Rectal smooth muscle tissue (tissue), 1 donor: ENCODE measurements around the gene ARHGAP26.
"Not testable (repeated sequence)": the region's sequence is repeated elsewhere in the genome, so short reads cannot be mapped to it uniquely, and the experiment has no call there.

ENCODE experiments used
- H3K27ac ChIP-seq: one replicate; pipeline ENCODE4 v1.7.0; 2013; ENCODE audit warnings: low read depth, low read length, inconsistent platforms
- H3K27me3 ChIP-seq: one replicate; pipeline ENCODE4 v1.7.0; 2013; ENCODE audit warnings: low read length; ENCODE audit not compliant: control insufficient read depth, insufficient read depth
- H3K36me3 ChIP-seq: one replicate; pipeline ENCODE4 v1.7.0; 2013; ENCODE audit warnings: low read length; ENCODE audit not compliant: control insufficient read depth, insufficient read depth
- H3K4me1 ChIP-seq: one replicate; pipeline ENCODE4 v1.7.0; 2013; ENCODE audit warnings: low read length; ENCODE audit not compliant: control insufficient read depth, insufficient read depth
- H3K4me3 ChIP-seq: one replicate; pipeline ENCODE4 v1.7.0; 2013; ENCODE audit warnings: low read length
- H3K9ac ChIP-seq: one replicate; pipeline ENCODE4 v1.7.0; 2013; ENCODE audit warnings: low read length

Gene ARHGAP26

GRCh38 chr5:143088702-143089101, 318.5 kb downstream of the ARHGAP26 start:
- not testable (repeated sequence) for H3K4me3 ChIP-seq, H3K27ac ChIP-seq, H3K4me1 ChIP-seq, H3K36me3 ChIP-seq, H3K9ac ChIP-seq, H3K27me3 ChIP-seq

DNA sequence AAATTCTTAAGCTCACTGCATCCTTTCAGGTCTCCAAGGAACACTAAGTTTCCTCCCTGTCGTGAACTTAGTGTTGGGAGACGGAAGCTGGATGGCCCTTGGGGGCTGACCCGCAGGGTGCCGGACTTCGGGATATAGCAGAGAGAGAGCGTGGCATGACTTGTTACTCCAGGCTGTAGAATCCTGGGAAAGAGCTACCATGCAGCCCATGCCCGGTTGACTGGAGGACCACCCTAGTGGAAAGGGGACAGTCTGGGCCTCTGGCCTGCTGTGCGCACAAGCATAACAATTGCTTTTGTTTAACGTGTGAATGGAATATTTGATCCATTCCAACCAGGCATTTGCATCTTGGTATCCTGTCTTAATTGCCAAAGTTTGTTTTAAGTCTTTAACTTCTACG, 319.9 kb downstream of the ARHGAP26 start:
- not testable (repeated sequence) for H3K27me3 ChIP-seq, H3K4me3 ChIP-seq, H3K4me1 ChIP-seq, H3K27ac ChIP-seq, H3K36me3 ChIP-seq, H3K9ac ChIP-seq

DNA sequence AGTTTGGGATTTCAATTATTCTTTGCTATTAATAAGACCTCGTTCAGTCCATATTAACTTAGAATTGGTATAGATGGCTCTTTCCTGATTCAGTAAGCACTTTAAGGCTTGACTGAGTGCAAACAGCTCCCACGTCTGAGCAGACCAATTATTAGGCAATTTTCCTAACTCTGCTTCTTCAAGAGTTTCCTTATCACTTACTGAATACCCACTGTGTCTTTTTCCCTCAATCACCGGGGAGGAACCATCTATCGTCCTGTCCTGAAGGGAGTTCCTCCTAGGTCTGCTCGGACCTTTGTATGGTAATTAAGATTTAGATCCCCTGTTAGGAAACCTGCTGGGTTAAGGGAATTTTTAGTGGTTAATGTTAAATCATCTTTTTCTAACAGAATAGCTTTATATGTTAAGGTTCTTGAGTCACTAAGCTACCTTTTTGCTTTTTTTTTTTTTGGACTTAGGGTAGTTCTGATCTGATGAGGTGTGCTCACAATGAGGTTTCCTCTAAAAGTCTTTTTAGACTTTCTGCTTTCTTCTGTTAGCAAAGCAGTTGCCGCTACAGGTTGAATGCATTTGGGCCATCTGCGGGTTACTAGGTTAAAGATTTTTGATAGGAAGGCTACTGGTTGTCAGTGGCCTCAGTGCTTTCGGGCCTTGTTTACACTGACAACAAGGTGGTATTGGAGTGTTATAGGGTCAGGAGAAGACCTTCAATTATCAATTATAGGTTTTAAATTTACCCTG, 322.7 kb downstream of the ARHGAP26 start:
- not testable (repeated sequence) for H3K4me3 ChIP-seq, H3K27me3 ChIP-seq, H3K4me1 ChIP-seq, H3K27ac ChIP-seq, H3K9ac ChIP-seq, H3K36me3 ChIP-seq

DNA sequence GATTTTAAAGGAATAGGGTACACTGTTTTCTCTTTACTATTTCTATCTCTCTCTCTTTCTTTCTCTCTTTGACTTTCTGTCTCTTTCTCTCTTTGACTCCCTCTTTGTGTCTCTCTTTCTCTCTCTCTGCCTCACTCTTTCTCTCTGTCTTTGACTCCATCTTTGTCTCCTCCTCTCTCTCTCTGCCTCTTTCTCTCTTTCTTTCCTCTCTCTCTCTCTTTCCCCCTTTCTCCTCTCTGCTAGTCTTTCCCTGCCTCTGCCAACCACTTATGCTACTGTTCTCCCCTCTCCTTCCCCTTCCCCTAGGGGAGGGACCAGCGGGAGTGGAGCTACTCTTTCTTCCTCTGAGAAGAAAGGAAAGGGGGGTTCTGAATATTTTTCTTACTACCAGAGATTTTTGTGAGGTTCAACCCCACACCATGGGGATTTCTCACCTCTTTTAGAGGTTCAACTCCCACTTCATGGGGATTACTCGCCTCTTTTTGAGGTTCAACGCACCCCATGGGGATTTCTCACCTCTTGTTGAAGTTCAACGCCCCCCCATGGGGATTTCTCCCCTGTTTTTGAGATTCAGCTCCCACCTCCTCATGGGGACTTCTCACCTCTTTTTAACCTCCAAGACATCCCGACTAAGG, 323.4 kb downstream of the ARHGAP26 start:
- no peak overlapping the region for H3K9ac ChIP-seq
- no peaks in the 10 kb centered on the region for H3K36me3 ChIP-seq
- H3K27me3 ChIP-seq = no peaks in the 10 kb centered on the region
- no peaks in the 10 kb centered on the region for H3K4me1 ChIP-seq
- H3K27ac ChIP-seq = no peak overlapping the region
- peak overlapping the region; percentile 29 for H3K4me3 ChIP-seq

DNA sequence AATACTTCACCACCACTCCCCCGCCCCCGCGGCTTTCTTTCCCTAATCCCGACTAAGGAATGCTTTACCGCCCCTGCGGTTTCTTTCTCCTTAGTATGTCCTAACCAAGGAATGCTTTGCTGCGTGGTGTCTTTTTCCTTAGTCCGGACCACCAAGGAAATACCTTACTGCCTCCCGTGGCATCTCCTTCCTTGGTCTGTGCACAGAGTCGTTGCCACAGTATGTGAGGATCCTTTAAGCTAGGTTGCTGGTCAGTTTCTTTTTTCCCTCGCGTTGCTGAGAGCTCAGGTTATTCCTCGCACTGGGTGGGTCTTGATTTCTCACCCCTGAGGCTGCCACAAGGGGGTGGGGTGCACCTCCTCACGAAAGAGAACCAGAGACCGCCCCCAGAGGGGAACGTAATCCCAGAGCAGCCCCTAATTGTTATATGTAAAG, 323.9 kb downstream of the ARHGAP26 start:
- no peak overlapping the region for H3K9ac ChIP-seq
- H3K4me3 ChIP-seq = peak overlapping the region; percentile 29
- no peaks in the 10 kb centered on the region for H3K36me3 ChIP-seq
- no peaks in the 10 kb centered on the region for H3K4me1 ChIP-seq
- H3K27me3 ChIP-seq = no peaks in the 10 kb centered on the region
- no peak overlapping the region for H3K27ac ChIP-seq

DNA sequence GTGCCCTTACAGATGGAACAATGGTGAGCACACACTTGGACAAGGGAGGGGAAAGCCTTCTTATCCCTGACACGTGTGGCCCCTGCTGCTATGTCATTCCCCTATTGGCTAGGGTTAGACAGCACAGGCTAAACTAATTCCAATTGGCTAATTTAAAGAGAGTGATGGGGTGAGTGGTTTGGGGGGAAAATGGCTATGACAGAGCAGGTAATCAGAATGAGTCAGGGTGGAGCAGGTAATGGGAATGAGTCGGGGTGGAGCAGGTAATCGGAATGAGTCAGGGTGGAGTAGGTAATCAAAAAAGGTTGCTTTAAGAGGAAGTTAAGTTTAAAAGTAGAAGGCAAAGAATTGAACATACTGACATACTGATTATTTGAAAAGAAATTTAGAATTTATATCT, 324.4 kb downstream of the ARHGAP26 start:
- not testable (repeated sequence) for H3K36me3 ChIP-seq, H3K9ac ChIP-seq, H3K4me1 ChIP-seq, H3K27ac ChIP-seq, H3K4me3 ChIP-seq, H3K27me3 ChIP-seq

- no peak overlapping the region for H3K4me3 ChIP-seq
- H3K9ac ChIP-seq = no peak overlapping the region
- no peaks in the 10 kb centered on the region for H3K4me1 ChIP-seq
- no peaks in the 10 kb centered on the region for H3K36me3 ChIP-seq
- no peaks in the 10 kb centered on the region for H3K27me3 ChIP-seq
- no peak overlapping the region for H3K27ac ChIP-seq
Measured at GRCh38 chr5:143101121-143101520, 330.9 kb downstream of the ARHGAP26 start.

DNA sequence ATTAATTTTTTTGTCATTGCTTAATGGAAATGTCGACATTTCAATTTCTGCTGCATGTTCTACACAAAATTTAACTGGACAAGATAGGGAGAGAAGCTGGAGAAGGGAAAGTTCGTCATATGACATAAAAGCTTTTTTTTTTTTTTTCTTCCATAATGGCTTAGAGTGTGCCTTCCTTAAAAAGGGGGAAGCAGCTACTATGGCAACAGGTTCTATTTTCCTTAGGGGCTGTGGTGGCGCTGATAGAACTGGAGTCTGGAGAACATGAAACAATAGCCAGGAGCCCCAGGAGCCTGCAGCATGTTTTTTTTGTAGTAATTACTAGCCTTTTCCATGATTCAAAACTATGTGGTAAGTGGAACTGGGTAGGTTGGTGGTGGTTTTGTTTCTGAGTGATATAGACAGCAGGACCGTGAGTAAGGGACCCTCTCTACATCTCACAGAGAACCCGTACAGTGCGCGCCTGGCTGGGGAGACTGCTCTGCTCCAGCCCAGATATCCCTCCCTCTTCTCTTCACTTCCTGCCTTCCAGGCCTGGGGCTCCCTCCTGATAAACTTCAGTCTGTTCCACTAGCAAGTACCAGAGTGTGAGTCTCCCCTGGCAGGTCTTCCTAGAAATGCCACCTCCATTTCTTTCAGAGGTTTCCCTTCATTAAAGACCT, 331.7 kb downstream of the ARHGAP26 start:
- H3K4me1 ChIP-seq = no peaks in the 10 kb centered on the region
- no peak overlapping the region for H3K9ac ChIP-seq
- H3K27me3 ChIP-seq = no peaks in the 10 kb centered on the region
- peak overlapping the region; percentile 52 for H3K27ac ChIP-seq
- no peaks in the 10 kb centered on the region for H3K36me3 ChIP-seq
- no peak overlapping the region for H3K4me3 ChIP-seq

DNA sequence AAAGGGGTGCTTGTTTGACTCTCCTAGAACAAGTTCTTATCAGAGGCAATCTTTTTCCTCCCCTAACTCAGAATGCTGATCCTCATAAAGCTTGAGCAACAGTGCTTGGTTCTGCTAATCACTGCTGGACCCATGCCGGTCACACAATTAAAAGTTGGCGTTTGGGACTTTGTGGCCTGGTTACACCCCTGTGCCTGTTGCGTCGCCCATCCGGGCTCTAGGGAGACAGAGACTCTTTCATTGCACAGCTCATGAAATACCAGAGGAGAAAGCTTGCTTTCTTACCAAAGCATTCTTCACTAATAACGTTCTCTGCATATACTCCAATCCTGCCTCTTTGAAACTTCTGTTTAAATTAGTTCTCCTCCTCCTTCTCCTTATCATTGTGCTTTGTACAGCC, 332.2 kb downstream of the ARHGAP26 start:
- no peaks in the 10 kb centered on the region for H3K36me3 ChIP-seq
- no peak overlapping the region for H3K4me3 ChIP-seq
- H3K27me3 ChIP-seq = no peaks in the 10 kb centered on the region
- no peaks in the 10 kb centered on the region for H3K4me1 ChIP-seq
- no peak overlapping the region for H3K9ac ChIP-seq
- H3K27ac ChIP-seq = peak overlapping the region; percentile 52

DNA sequence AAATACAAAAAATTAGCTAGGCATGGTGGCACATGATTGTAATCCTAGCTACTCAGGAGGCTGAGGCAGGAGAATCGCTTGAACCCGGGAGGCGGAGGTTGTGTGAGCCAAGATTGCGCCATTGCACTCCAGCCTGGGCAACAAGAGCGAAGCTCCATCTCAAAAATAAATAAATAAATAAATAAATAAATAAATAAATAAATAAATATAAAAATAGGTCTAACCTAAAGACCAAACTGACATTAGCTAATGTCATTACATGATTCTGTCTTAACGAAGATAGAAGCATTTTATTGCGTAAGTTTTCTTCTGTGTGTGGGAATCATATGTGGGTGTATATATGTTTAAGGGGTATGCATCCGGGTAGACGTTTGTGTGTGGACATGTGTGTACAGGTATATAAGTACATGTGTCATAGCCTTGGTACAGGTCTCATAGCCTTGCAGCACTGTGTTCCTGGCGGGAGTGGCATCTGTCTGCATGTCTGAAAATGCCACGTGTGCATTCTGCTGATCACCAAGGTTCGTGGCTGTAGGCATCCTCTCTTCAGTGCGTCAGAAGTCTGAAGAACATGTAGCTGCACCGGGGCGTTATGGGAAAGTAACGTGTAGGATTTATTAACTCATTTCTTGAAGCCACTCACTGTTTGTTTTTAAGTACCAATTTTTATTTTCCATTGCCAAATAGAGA, 335.2 kb downstream of the ARHGAP26 start:
- no peak overlapping the region for H3K4me3 ChIP-seq
- no peak overlapping the region for H3K9ac ChIP-seq
- no peak overlapping the region for H3K27ac ChIP-seq
- H3K36me3 ChIP-seq = no peaks in the 10 kb centered on the region
- no peaks in the 10 kb centered on the region for H3K27me3 ChIP-seq
- H3K4me1 ChIP-seq = no peaks in the 10 kb centered on the region

- H3K36me3 ChIP-seq = no peaks in the 10 kb centered on the region
- H3K27ac ChIP-seq = no peak overlapping the region
- no peaks in the 10 kb centered on the region for H3K27me3 ChIP-seq
- no peaks in the 10 kb centered on the region for H3K4me1 ChIP-seq
- no peak overlapping the region for H3K4me3 ChIP-seq
- H3K9ac ChIP-seq = no peak overlapping the region
Measured at GRCh38 chr5:143106174-143106573, 336.0 kb downstream of the ARHGAP26 start.

DNA sequence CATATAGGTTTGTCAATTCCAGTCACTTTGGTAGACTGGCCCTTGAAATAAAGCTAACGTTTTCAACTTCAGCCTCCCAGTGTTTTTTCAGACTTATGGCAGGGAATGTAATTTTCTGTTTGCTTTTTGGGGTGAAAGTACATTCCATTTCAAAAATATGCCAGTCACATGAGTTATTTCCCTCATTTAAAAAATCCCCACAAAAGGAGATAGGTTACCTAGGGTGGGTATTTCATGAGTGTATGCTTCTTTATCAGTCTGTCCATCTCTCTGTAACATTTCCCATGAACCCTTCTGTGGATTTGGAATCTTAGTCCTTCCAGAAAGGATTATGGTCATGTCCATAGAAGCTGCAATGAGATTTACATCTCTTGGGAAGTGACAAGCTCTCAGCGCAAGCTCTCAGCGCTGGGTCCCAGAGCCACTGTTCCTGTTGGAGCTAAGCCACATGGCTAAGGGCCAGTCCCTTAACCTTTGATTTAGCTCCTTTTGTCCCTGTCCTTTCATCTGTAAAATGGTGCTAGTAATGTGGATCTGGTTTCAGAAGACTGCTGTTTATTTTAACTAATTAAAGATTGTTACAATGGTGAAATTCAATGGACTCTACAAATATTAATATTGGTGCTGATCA, 338.4 kb downstream of the ARHGAP26 start:
- H3K36me3 ChIP-seq = no peaks in the 10 kb centered on the region
- H3K27ac ChIP-seq = no peak overlapping the region
- H3K4me3 ChIP-seq = no peak overlapping the region
- no peaks in the 10 kb centered on the region for H3K4me1 ChIP-seq
- no peak overlapping the region for H3K9ac ChIP-seq
- no peaks in the 10 kb centered on the region for H3K27me3 ChIP-seq
